NOMO-1 treated with DMSO at 0.1 percent for 48 hours (cell line): Measurements from ENCODE around the gene BACH2.
A peak's percentile ranks its signal among the peaks of the same experiment; 100 is the strongest.

Experiments used
- DNase-seq: peaks from one replicate; lab custom pipeline; 2025; ENCODE audit not compliant: unreplicated experiment; lab: John Stamatoyannopoulos, UW

Gene BACH2

GRCh38 chr6:90162648-90163387, 133.8 kb downstream of the BACH2 start:
- no peak for DNase-seq

- peak; percentile 19 for DNase-seq
These were observed 136.6 kb downstream of the BACH2 start for GRCh38 chr6:90160013-90160412.

GRCh38 chr6:90159452-90159851, 137.2 kb downstream of the BACH2 start:
- DNase-seq = no peak

GRCh38 chr6:90158936-90159335, 137.7 kb downstream of the BACH2 start:
- no peak for DNase-seq

- DNase-seq = no peak
These were observed 139.2 kb downstream of the BACH2 start for GRCh38 chr6:90157441-90157840.

GRCh38 chr6:90156861-90157260, 139.8 kb downstream of the BACH2 start:
- no peak for DNase-seq

- peak; percentile 30 for DNase-seq
These were observed 141.7 kb downstream of the BACH2 start for GRCh38 chr6:90154755-90155470.

- peak; percentile 31 for DNase-seq
These were observed 144.8 kb downstream of the BACH2 start for GRCh38 chr6:90151576-90152422.

GRCh38 chr6:90149280-90149679, 147.4 kb downstream of the BACH2 start:
- no peak for DNase-seq

GRCh38 chr6:90148867-90149266, 147.8 kb downstream of the BACH2 start:
- no peak for DNase-seq

GRCh38 chr6:90146921-90147649, 149.6 kb downstream of the BACH2 start:
- peak; percentile 92 for DNase-seq

GRCh38 chr6:90146024-90146423, 150.6 kb downstream of the BACH2 start:
- DNase-seq = no peak

- no peak for DNase-seq
These were observed 151.6 kb downstream of the BACH2 start for GRCh38 chr6:90144928-90145555.

GRCh38 chr6:90144396-90144795, 152.2 kb downstream of the BACH2 start:
- no peak for DNase-seq

GRCh38 chr6:90140683-90141082, 156.0 kb downstream of the BACH2 start:
- DNase-seq = no peak

GRCh38 chr6:90139272-90139817, 157.3 kb downstream of the BACH2 start:
- DNase-seq = no peak

- DNase-seq = no peak
These were observed 159.6 kb downstream of the BACH2 start for GRCh38 chr6:90136837-90137568.

- no peak for DNase-seq
These were observed 160.5 kb downstream of the BACH2 start for GRCh38 chr6:90136176-90136575.

GRCh38 chr6:90135667-90136066, 161.0 kb downstream of the BACH2 start:
- DNase-seq = peak; percentile 22
